PC-3 (cell line): ENCODE results near the gene TPX2.

Source experiments
- CTCF ChIP-seq: fragments of 300-600 bp; sonication (generic); conservative IDR thresholded peaks from 2 replicates; pipeline ENCODE4 v1.5.1; 2017; ENCODE audit warnings: antibody characterized with exemption, low read depth, mild to moderate bottlenecking, low read length
- EZH2 ChIP-seq: fragments of 300-600 bp; sonication (generic); IDR thresholded peaks from one replicate; pipeline ENCODE4 v1.6.1; 2017; ENCODE audit warnings: antibody characterized with exemption, mild to moderate bottlenecking, low read length; ENCODE audit not compliant: unreplicated experiment
- EZH2phosphoT487 ChIP-seq: fragments of 300-600 bp; sonication (generic); IDR thresholded peaks from 2 replicates; pipeline ENCODE4 v1.6.1; 2018; ENCODE audit warnings: mild to moderate bottlenecking, antibody characterized with exemption, low read length, borderline replicate concordance

GRCh38 chr20:31838646-31839292 is 99.7 kb downstream of the TPX2 start:
- TF ChIP-seq CTCF, result no peak
- TF ChIP-seq EZH2, result no peak
- no peak for TF ChIP-seq EZH2phosphoT487
